DND-41 (cell line): Measurements from ENCODE around the gene SC5D.

Experiments
- ATAC-seq: fragments of 200-7000 bp; cut with Tn5 transposase; 3 replicates; pipeline ENCODE4 v1.9.1; 2021; ENCODE audit warnings: low read depth; ENCODE audit not compliant: insufficient read depth
- DNase-seq: peaks from one replicate; pipeline ENCODE4 v3.0.0-alpha.2; 2020
- H2AFZ ChIP-seq: 2 replicates; pipeline ENCODE4 v1.6.0; 2012; ENCODE audit warnings: low read depth, low read length
- H3K27ac ChIP-seq: 2 replicates; pipeline ENCODE4 v1.5.1; 2012; ENCODE audit warnings: low read length, inconsistent platforms
- H3K27me3 ChIP-seq: fragments of 200-600 bp; sonication (generic); 2 replicates; pipeline ENCODE4 v1.6.0; 2012; ENCODE audit warnings: low read length, mild to moderate bottlenecking, inconsistent platforms; ENCODE audit not compliant: insufficient read depth, poor library complexity
- H3K36me3 ChIP-seq: 2 replicates; pipeline ENCODE4 v1.5.1; 2012; ENCODE audit warnings: low read length, inconsistent platforms; ENCODE audit not compliant: insufficient read depth
- H3K4me1 ChIP-seq: 2 replicates; pipeline ENCODE4 v1.5.1; 2012; ENCODE audit warnings: mild to moderate bottlenecking, low read length; ENCODE audit not compliant: insufficient read depth
- H3K4me2 ChIP-seq: 2 replicates; pipeline ENCODE4 v1.6.0; 2012; ENCODE audit warnings: mild to moderate bottlenecking, moderate library complexity, low read length, inconsistent platforms; ENCODE audit not compliant: insufficient read depth
- H3K4me3 ChIP-seq, 2 experiments: fragments of 200-600 bp in 1 of 2; shearing (Covaris generic) in 1 of 2; 2 replicates each; pipeline ENCODE4 v1.5.1; 2012 to 2016; ENCODE audit warnings: inconsistent platforms in 2 of 2, low read length in 2 of 2, mild to moderate bottlenecking in 2 of 2, low read depth in 1 of 2, moderate library complexity in 1 of 2
- H3K79me2 ChIP-seq: 2 replicates; pipeline ENCODE4 v1.6.0; 2012; ENCODE audit warnings: low read length, inconsistent platforms; ENCODE audit not compliant: insufficient read depth
- H3K9ac ChIP-seq: 2 replicates; pipeline ENCODE4 v1.6.0; 2012; ENCODE audit warnings: low read depth, mild to moderate bottlenecking, inconsistent platforms, low read length, moderate library complexity
- H3K9me3 ChIP-seq: 2 replicates; pipeline ENCODE4 v1.5.1; 2012; ENCODE audit warnings: low read length, moderate library complexity, mild to moderate bottlenecking, inconsistent platforms; ENCODE audit not compliant: insufficient read depth, severe bottlenecking
- H4K20me1 ChIP-seq: 2 replicates; pipeline ENCODE4 v1.6.0; 2012; ENCODE audit warnings: low read length; ENCODE audit not compliant: insufficient read depth
- EZH2 ChIP-seq: IDR thresholded peaks from 3 replicates; pipeline ENCODE4 v1.6.1; 2012; ENCODE audit warnings: borderline replicate concordance, low read depth, mild to moderate bottlenecking, moderate library complexity, low read length, inconsistent platforms; ENCODE audit not compliant: severe bottlenecking
- TF ChIP-seq, protein P1 (sequence below): IDR thresholded peaks from 2 replicates; pipeline ENCODE4 v1.5.1; 2012; ENCODE audit warnings: borderline replicate concordance, low read length, moderate library complexity, mild to moderate bottlenecking; ENCODE audit not compliant: poor library complexity, severe bottlenecking; ENCODE audit errors: extremely low read depth

SC5D gene

DNA sequence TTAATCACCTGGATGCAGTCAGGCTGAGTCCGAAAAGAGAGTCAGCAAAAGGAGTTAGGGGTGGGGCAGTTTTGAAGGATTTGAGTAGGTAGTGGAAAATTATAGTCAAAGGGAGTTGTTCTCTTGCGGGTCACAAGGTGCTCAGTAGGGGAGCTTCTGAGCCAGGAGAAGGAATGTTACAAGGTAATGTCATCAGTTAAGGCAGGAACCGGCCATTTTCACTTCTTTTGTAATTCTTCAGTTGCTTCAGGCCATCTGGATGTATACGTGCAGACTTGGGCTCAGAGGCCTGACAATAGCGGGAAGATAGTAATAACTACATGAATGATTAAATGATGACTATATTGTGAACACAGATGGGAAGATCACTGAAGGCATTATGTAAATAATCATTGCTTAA, 6.2 kb downstream of the SC5D start:
- no peak for DNase-seq
- no peak overlapping the region for H3K27ac ChIP-seq
- H3K4me3 ChIP-seq = no peak overlapping the region
- peaks cover 28% of the 10 kb centered on the region for H3K36me3 ChIP-seq
- no peak for TF ChIP-seq EZH2
- TF ChIP-seq, protein P1, sequence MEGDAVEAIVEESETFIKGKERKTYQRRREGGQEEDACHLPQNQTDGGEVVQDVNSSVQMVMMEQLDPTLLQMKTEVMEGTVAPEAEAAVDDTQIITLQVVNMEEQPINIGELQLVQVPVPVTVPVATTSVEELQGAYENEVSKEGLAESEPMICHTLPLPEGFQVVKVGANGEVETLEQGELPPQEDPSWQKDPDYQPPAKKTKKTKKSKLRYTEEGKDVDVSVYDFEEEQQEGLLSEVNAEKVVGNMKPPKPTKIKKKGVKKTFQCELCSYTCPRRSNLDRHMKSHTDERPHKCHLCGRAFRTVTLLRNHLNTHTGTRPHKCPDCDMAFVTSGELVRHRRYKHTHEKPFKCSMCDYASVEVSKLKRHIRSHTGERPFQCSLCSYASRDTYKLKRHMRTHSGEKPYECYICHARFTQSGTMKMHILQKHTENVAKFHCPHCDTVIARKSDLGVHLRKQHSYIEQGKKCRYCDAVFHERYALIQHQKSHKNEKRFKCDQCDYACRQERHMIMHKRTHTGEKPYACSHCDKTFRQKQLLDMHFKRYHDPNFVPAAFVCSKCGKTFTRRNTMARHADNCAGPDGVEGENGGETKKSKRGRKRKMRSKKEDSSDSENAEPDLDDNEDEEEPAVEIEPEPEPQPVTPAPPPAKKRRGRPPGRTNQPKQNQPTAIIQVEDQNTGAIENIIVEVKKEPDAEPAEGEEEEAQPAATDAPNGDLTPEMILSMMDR = no peak
- ATAC-seq = no peak
- H3K4me1 ChIP-seq = peaks cover 25% of the 10 kb centered on the region
- H3K27me3 ChIP-seq = no peaks in the 10 kb centered on the region
- no peak overlapping the region for H2AFZ ChIP-seq
- H3K4me2 ChIP-seq = no peak overlapping the region
- H3K9ac ChIP-seq = no peak overlapping the region
- peaks cover 32% of the 10 kb centered on the region; the same call in 1 of the 2 replicates for H4K20me1 ChIP-seq
- H3K79me2 ChIP-seq = peaks cover 94% of the 10 kb centered on the region
- no peaks in the 10 kb centered on the region for H3K9me3 ChIP-seq

DNA sequence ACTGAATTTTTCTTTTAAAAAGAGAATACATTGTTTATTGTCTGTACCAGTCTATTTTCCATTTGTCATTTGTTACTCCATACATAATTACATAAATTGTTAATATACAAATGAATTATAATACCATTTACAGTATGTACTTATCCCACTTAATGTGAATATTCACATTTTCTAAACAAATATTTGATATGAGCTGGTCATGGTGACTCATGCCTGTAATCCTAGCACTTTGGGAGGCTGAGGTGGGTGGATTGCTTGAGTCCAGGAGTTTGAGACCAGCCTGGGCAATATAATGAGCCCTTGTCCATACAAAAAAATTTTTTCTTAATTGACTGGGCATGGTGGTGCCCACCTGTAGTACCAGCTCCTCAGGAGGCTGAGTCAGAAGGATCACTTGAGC, 6.8 kb downstream of the SC5D start:
- Histone ChIP-seq H3K79me2 (peaks cover 88% of the 10 kb centered on the region), H3K4me2 (no peak overlapping the region), H3K9me3 (no peaks in the 10 kb centered on the region), H3K36me3 (peaks cover 33% of the 10 kb centered on the region), H3K4me3 (no peak overlapping the region), H2AFZ (no peak overlapping the region), H3K27me3 (no peaks in the 10 kb centered on the region), H3K9ac (no peak overlapping the region), H3K27ac (no peak overlapping the region), H3K4me1 (peaks cover 19% of the 10 kb centered on the region), H4K20me1 (peaks cover 31% of the 10 kb centered on the region; the same call in 1 of the 2 replicates)
- no peak for TF ChIP-seq EZH2
- TF ChIP-seq, protein P1 = no peak
- DNase-seq = no peak
- ATAC-seq = no peak

DNA sequence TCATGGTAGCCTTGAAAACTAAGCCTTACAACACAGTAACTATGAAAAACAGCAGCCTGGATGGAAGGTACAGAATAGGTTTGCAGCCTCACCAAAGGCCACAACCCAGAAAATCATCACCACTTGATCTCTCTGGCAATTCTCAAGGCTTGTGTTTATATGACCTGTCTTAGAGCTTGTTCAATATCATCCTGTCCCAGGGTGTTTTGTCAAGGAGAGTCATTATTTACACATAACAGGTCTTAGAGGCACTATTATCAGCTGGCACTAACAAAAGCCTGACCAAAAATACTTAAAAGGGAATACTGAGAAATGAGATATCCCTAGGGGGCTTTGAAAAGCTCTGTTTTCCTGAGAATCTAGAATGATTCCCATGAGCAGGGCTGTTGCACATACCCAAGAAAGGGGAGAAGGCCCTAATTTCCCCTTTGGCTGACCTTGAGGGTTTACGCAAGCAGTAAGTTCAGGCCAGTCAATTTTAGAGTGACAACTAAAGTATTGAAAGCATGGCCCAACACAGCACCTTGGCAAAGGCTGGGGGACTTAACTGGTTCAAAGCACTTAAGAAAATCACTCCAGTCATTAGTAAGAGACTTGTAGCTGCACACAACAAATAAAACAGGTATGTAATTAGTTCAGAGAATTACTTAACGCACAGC, 7.9 kb downstream of the SC5D start:
- Histone ChIP-seq H2AFZ (no peak overlapping the region), H3K4me1 (peaks cover 8% of the 10 kb centered on the region), H3K27ac (no peak overlapping the region), H3K4me3 (no peak overlapping the region), H3K36me3 (peaks cover 39% of the 10 kb centered on the region), H3K9ac (no peak overlapping the region), H3K9me3 (no peaks in the 10 kb centered on the region), H3K27me3 (no peaks in the 10 kb centered on the region), H3K79me2 (peaks cover 78% of the 10 kb centered on the region), H4K20me1 (peaks cover 27% of the 10 kb centered on the region; the same call in 1 of the 2 replicates), H3K4me2 (no peak overlapping the region)
- TF ChIP-seq, protein P1 = no peak
- no peak for TF ChIP-seq EZH2
- no peak for ATAC-seq
- DNase-seq = no peak
